Right lobe of liver (tissue), 6 donors: ENCODE measurements around the gene BOLA1. TPM values are rescaled to one million over a fixed set of nuclear protein-coding genes. Genes with fewer than 3 reads are reported as not detected.

Experiments
- ATAC-seq, 4 donors: fragments of 200-7000 bp; cut with Tn5 transposase; one replicate each; pipeline ENCODE4 v1.9.1; 2020; ENCODE audit warnings: mild to moderate bottlenecking in 4 of 4, moderate library complexity in 4 of 4
- DNase-seq, 3 donors: peaks; one replicate each; pipeline ENCODE4 v3.0.0-alpha.2; 2020
- H3K27ac ChIP-seq, 3 donors: fragments of 200-600 bp; one replicate each; pipeline ENCODE4 v1.8.0; 2022
- H3K27me3 ChIP-seq, 2 donors: fragments of 200-600 bp; one replicate each; pipeline ENCODE4 v1.8.0; 2022
- H3K36me3 ChIP-seq, 4 donors: fragments of 200-600 bp; sonication (generic) in 1 of 4; one replicate each; pipeline versions ENCODE4 v1.5.1 to v1.8.0; 2017 to 2022; ENCODE audit warnings: control low read depth in 1 of 4
- H3K4me1 ChIP-seq, 4 donors: fragments of 200-600 bp; sonication (generic) in 1 of 4; one replicate each; pipeline versions ENCODE4 v1.5.1 to v1.8.0; 2017 to 2022; ENCODE audit warnings: control low read depth in 1 of 4
- H3K4me3 ChIP-seq, 3 donors: fragments of 200-600 bp; one replicate each; pipeline ENCODE4 v1.8.0; 2022
- H3K9me3 ChIP-seq, 4 donors: fragments of 200-600 bp; sonication (generic) in 1 of 4; one replicate each; pipeline versions ENCODE4 v1.5.1 to v1.8.0; 2017 to 2022; ENCODE audit warnings: control low read depth in 1 of 4
- POLR2A ChIP-seq: fragments of 450-650 bp; IDR thresholded peaks from one replicate; pipeline ENCODE4 v1.6.1; 2017; ENCODE audit warnings: antibody characterized with exemption, mild to moderate bottlenecking
- WGBS: methylation state at CpG from one replicate; pipeline ENCODE4 v1.1.6; 2018; ENCODE audit warnings: low coverage, low lambda C conversion rate; ENCODE audit not compliant: insufficient coverage; ENCODE audit errors: missing lambda C conversion rate; 5-methylcytosine and 5-hydroxymethylcytosine counted together
- intact Hi-C, 2 donors: fragments of 100-400 bp; cut with DNase I; formaldehyde crosslinking; loops; one replicate each; pipeline versions ENCODE4 v1.11.2 to v1.14.1; 2022
- total RNA-seq, 6 experiments: library from RNA; depleted of rRNA in 2 of 6; stranded (reverse); fragments of >200 nt in 2 of 6; fragmentation: NEBNext Ultra II Directional in 3 of 6; extraction: Animal tissue kit (Norgen Biotek cat#: 25700) in 3 of 6; gene quantifications; one replicate each; pipeline versions ENCODE4 v1.1.0 to v1.2.4, GENCODE V29; 2016 to 2023
- TF ChIP-seq, protein P1 (sequence below), 4 donors: fragments of 200-600 bp in 3 of 4; fragments of 450-650 bp in 1 of 4; IDR thresholded peaks; one replicate each; pipeline versions ENCODE4 v1.5.1 to v1.8.0; 2016 to 2022; ENCODE audit warnings: antibody characterized with exemption in 4 of 4, mild to moderate bottlenecking in 2 of 4
- donor health status: DM: no; HTN: yes; CAD: no.
- donor health status: DM: no; HTN: no; CAD: no.
- donor health status: DM: no; HTN: no; CAD: no.
- donor health status: DM: no; HTN: yes; CAD: no.
- donor health status: DM: no; HTN: yes; CAD: no.

BOLA1 gene
- total RNA-seq, 6 experiments from 2014 or later: 8.4 to 23.7 (median 9.5) TPM

DNA sequence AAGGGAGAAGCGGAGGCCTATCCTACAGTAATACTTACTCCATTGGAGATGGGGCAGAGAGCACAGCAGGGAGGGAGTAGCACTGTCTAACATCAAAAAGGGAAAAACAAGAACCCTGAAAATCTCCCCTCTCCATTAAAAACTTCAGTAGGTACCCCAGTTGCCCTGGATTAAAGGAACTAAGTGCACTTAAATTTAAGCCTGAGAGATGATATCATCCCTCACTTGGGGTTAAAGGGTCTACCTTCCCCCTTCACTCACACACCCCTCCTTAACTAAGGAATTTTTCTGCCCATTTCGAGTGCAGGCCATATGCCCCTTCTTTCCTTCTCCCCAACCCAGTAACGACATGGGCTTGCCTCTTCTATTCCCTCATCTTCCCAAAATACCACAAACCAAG, 41.1 kb downstream of the BOLA1 start:
- intact Hi-C loops: no loop called here
- peaks cover 0 to 14% (median 7%) of the 10 kb centered on the region in 4 donors for H3K36me3 ChIP-seq
- DNase-seq (no peak), ATAC-seq (no peak)
- peaks cover 0 to 21% (median 3%) of the 10 kb centered on the region in 4 donors for H3K4me1 ChIP-seq
- no peaks in the 10 kb centered on the region for H3K9me3 ChIP-seq
- peak overlapping the region in 1 of 3 donors; percentile 71 for H3K27ac ChIP-seq
- no peak overlapping the region for H3K4me3 ChIP-seq
- WGBS: 93% methylated on average over 3 of the region's 3 CpGs
- TF ChIP-seq POLR2A: no peak
- TF ChIP-seq, protein P1, sequence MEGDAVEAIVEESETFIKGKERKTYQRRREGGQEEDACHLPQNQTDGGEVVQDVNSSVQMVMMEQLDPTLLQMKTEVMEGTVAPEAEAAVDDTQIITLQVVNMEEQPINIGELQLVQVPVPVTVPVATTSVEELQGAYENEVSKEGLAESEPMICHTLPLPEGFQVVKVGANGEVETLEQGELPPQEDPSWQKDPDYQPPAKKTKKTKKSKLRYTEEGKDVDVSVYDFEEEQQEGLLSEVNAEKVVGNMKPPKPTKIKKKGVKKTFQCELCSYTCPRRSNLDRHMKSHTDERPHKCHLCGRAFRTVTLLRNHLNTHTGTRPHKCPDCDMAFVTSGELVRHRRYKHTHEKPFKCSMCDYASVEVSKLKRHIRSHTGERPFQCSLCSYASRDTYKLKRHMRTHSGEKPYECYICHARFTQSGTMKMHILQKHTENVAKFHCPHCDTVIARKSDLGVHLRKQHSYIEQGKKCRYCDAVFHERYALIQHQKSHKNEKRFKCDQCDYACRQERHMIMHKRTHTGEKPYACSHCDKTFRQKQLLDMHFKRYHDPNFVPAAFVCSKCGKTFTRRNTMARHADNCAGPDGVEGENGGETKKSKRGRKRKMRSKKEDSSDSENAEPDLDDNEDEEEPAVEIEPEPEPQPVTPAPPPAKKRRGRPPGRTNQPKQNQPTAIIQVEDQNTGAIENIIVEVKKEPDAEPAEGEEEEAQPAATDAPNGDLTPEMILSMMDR (IDR thresholded peaks at IDR 0.05): no peak
- no peaks in the 10 kb centered on the region for H3K27me3 ChIP-seq

DNA sequence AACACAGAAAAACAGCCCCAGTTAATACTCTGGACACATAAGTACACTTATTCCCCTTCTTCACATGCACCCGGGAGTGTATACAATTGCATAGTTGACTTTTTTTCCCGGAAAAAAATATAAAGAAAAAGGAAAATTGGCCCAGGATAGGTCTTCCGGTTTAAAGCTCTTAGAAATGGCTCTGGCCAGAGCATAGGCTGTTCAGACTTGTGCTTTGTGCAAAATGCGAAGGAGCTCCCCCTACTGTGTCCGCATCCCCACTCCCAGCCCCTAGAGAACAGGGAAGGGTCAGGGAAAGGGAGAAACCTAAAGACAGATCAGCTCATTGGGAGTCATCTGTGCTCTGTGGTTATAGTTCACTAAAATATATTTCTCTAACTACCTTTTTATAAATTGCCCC, 42.8 kb downstream of the BOLA1 start:
- peaks cover 0 to 31% (median 17%) of the 10 kb centered on the region in 4 donors for H3K36me3 ChIP-seq
- intact Hi-C loops: no loop called here
- no peak for DNase-seq
- whole genome bisulfite sequencing: 53% methylated on average over 5 of the region's 5 CpGs
- no peaks in the 10 kb centered on the region for H3K27me3 ChIP-seq
- TF ChIP-seq, protein P1 (IDR thresholded peaks at IDR 0.05): peak in 2 of 4 donors; percentile 17 to 19
- no peak for TF ChIP-seq POLR2A
- no peaks in the 10 kb centered on the region for H3K9me3 ChIP-seq
- H3K27ac ChIP-seq: no peak overlapping the region
- no peak overlapping the region for H3K4me3 ChIP-seq
- ATAC-seq: peak in 1 of 4 donors; percentile 46
- peaks cover 0 to 12% (median 0%) of the 10 kb centered on the region in 4 donors for H3K4me1 ChIP-seq

GRCh38 chr1:149942885-149943284, 43.5 kb downstream of the BOLA1 start:
- Histone ChIP-seq H3K4me1 (peaks cover 0 to 11% (median 0%) of the 10 kb centered on the region in 4 donors), H3K36me3 (peaks cover 0 to 32% (median 18%) of the 10 kb centered on the region in 4 donors), H3K27ac (no peak overlapping the region), H3K9me3 (no peaks in the 10 kb centered on the region), H3K4me3 (no peak overlapping the region), H3K27me3 (no peaks in the 10 kb centered on the region)
- ATAC-seq (no peak), DNase-seq (no peak)
- intact Hi-C loops: no loop called here
- WGBS: 59% methylated on average over 3 of the region's 3 CpGs
- TF ChIP-seq, protein P1 (IDR thresholded peaks at IDR 0.05): no peak
- TF ChIP-seq POLR2A: no peak

DNA sequence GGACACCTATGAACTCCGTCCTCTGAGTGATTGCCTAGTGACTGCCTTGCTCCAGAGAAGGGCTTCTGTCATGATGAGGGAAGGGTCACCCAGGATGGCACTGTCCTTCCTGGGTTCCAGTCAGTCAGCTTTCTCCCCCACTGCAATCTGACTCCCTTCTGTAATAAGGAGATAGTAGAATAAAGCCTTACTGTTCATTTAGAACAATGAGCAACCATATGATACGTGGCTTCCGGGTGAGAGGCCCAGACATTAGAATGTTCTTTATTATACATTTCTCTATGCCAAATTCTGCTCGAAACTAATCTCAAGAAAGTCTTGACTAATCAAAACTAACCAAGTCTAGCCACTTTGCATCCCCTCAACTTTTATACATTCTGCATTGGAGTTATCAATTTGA, 45.8 kb downstream of the BOLA1 start:
- ATAC-seq (no peak), DNase-seq (no peak)
- Histone ChIP-seq H3K9me3 (no peaks in the 10 kb centered on the region), H3K4me3 (no peak overlapping the region), H3K4me1 (no peaks in the 10 kb centered on the region), H3K36me3 (peaks cover 0 to 49% (median 25%) of the 10 kb centered on the region in 4 donors), H3K27me3 (no peaks in the 10 kb centered on the region), H3K27ac (no peak overlapping the region)
- 92% methylated on average over 3 of the region's 4 CpGs for WGBS
- intact Hi-C loops: no loop called here
- no peak for TF ChIP-seq POLR2A
- TF ChIP-seq, protein P1 (IDR thresholded peaks at IDR 0.05): no peak

DNA sequence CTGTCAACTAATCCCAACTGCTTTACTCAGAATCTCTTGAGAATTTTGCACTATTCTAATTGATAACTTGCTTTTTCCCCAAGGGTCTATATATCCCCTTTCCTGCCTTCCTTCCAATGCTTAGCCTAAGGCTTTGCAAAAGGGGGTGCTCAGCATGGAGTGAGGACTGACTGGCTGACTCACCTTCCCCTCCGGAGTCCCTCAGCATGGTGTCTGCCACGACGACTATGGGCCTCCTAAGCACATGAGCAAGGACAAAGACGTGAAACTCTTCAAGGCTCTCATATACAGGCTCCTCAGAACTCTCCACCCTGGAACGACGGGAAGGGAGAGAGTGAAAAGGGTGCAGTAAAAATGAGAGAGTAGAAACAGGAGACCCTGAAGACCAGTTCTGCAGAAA, 50.5 kb downstream of the BOLA1 start:
- Histone ChIP-seq H3K4me3 (no peak overlapping the region), H3K9me3 (no peaks in the 10 kb centered on the region), H3K27me3 (no peaks in the 10 kb centered on the region), H3K4me1 (no peaks in the 10 kb centered on the region), H3K27ac (no peak overlapping the region), H3K36me3 (peaks cover 0 to 40% (median 21%) of the 10 kb centered on the region in 4 donors)
- DNase-seq (no peak), ATAC-seq (no peak)
- TF ChIP-seq, protein P1 (IDR thresholded peaks at IDR 0.05): no peak
- no peak for TF ChIP-seq POLR2A
- 91% methylated on average over 6 of the region's 6 CpGs for WGBS
- intact Hi-C loops: no loop called here
